ENCODE data around the gene P2RX6. TPM values are rescaled to one million over a fixed set of nuclear protein-coding genes. Genes with fewer than 3 reads are reported as not detected.

P2RX6 gene
- total and polyA plus RNA-seq, 9 of the 15 experiments (the other 6 are each of a cell fraction or from before 2014, with no cell fraction given) = 0.01 to 3.9 (median 1.5) TPM; not detected in 1

DNA sequence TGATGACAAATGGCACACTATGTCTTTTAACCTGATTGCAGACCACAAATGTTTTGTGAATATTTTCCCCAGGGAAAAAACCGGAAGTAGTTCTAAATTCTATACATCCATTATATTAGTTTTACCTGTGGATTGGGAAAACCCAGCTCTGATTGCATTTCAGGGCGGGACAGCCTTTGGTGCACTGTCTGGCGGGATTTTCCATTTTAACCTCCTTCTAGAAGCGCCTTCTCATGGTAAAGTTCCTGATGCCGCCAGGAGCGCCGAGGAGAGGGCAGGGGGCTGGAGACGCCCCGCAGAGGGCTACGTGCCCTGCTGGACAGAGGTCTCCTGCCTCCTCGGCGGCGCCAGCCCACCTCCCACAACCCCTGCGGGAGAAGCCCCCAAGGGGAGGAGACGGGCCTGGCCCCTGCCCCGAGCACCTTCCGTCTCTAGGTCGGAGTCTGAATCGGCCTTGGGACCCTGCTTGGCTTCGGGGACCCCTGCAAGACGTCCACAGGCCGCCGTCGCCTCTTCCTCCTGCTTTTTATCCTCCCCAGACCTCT is 1.2 kb upstream of the P2RX6 start (continued):
- TF ChIP-seq, protein P1, sequence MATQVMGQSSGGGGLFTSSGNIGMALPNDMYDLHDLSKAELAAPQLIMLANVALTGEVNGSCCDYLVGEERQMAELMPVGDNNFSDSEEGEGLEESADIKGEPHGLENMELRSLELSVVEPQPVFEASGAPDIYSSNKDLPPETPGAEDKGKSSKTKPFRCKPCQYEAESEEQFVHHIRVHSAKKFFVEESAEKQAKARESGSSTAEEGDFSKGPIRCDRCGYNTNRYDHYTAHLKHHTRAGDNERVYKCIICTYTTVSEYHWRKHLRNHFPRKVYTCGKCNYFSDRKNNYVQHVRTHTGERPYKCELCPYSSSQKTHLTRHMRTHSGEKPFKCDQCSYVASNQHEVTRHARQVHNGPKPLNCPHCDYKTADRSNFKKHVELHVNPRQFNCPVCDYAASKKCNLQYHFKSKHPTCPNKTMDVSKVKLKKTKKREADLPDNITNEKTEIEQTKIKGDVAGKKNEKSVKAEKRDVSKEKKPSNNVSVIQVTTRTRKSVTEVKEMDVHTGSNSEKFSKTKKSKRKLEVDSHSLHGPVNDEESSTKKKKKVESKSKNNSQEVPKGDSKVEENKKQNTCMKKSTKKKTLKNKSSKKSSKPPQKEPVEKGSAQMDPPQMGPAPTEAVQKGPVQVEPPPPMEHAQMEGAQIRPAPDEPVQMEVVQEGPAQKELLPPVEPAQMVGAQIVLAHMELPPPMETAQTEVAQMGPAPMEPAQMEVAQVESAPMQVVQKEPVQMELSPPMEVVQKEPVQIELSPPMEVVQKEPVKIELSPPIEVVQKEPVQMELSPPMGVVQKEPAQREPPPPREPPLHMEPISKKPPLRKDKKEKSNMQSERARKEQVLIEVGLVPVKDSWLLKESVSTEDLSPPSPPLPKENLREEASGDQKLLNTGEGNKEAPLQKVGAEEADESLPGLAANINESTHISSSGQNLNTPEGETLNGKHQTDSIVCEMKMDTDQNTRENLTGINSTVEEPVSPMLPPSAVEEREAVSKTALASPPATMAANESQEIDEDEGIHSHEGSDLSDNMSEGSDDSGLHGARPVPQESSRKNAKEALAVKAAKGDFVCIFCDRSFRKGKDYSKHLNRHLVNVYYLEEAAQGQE (IDR thresholded peaks at IDR 0.05; ENCODE audit: borderline replicate concordance) = no peak
- TF ChIP-seq, protein P1 (CRISPR knock-in tag; IDR thresholded peaks at IDR 0.05; ENCODE audit: low read depth) = peak; percentile 87
- TF ChIP-seq FOXA3 (CRISPR knock-in tag; conservative IDR thresholded peaks at IDR 0.05 in 1 of 2, IDR thresholded peaks at IDR 0.05 in 1 of 2) (no peak), CCAR2 (IDR thresholded peaks at IDR 0.05; ENCODE audit: low read depth, low read length) (no peak), ZKSCAN3 (CRISPR knock-in tag; IDR thresholded peaks at IDR 0.05) (no peak), POLR3G (IDR thresholded peaks at IDR 0.05; ENCODE audit: extremely low read depth, insufficient read length, insufficient replicate concordance) (no peak), TRIM28 (IDR thresholded peaks at IDR 0.05) (no peak), ZNF408 (CRISPR knock-in tag; IDR thresholded peaks at IDR 0.05; ENCODE audit: low read depth) (no peak), TGIF2 (CRISPR knock-in tag; IDR thresholded peaks at IDR 0.05) (no peak), LCOR (CRISPR knock-in tag; IDR thresholded peaks at IDR 0.05) (no peak), THRAP3 (IDR thresholded peaks at IDR 0.05; ENCODE audit: borderline replicate concordance) (no peak), MIER1 (IDR thresholded peaks at IDR 0.05; ENCODE audit: low read depth) (no peak), EP400 (IDR thresholded peaks at IDR 0.05) (no peak), ZZZ3 (IDR thresholded peaks at IDR 0.05) (no peak), FUS (optimal IDR thresholded peaks at IDR 0.05; ENCODE audit: low read depth, low read length) (no peak), FOXJ2 (tag; IDR thresholded peaks at IDR 0.05) (no peak), CREM (IDR thresholded peaks at IDR 0.05; ENCODE audit: low read depth) (no peak)
- TF ChIP-seq, protein P2, sequence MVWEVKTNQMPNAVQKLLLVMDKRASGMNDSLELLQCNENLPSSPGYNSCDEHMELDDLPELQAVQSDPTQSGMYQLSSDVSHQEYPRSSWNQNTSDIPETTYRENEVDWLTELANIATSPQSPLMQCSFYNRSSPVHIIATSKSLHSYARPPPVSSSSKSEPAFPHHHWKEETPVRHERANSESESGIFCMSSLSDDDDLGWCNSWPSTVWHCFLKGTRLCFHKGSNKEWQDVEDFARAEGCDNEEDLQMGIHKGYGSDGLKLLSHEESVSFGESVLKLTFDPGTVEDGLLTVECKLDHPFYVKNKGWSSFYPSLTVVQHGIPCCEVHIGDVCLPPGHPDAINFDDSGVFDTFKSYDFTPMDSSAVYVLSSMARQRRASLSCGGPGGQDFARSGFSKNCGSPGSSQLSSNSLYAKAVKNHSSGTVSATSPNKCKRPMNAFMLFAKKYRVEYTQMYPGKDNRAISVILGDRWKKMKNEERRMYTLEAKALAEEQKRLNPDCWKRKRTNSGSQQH (CRISPR knock-in tag; IDR thresholded peaks at IDR 0.05) = peak; percentile 83
- TF ChIP-seq, protein P3, sequence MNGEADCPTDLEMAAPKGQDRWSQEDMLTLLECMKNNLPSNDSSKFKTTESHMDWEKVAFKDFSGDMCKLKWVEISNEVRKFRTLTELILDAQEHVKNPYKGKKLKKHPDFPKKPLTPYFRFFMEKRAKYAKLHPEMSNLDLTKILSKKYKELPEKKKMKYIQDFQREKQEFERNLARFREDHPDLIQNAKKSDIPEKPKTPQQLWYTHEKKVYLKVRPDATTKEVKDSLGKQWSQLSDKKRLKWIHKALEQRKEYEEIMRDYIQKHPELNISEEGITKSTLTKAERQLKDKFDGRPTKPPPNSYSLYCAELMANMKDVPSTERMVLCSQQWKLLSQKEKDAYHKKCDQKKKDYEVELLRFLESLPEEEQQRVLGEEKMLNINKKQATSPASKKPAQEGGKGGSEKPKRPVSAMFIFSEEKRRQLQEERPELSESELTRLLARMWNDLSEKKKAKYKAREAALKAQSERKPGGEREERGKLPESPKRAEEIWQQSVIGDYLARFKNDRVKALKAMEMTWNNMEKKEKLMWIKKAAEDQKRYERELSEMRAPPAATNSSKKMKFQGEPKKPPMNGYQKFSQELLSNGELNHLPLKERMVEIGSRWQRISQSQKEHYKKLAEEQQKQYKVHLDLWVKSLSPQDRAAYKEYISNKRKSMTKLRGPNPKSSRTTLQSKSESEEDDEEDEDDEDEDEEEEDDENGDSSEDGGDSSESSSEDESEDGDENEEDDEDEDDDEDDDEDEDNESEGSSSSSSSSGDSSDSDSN (IDR thresholded peaks at IDR 0.05; ENCODE audit: borderline replicate concordance in 1 of 2, low read depth in 2 of 2, low read length in 2 of 2) = no peak

All from K562 (cell line).